Ascending aorta (tissue), 2 donors: ENCODE results near the gene FRRS1L. TPM values are rescaled to one million over a fixed set of nuclear protein-coding genes. Genes with fewer than 3 reads are reported as not detected.

Experiments used
- DNase-seq, 2 donors: peaks; one replicate each; pipeline ENCODE4 v3.0.0-alpha.2; 2019; ENCODE audit warnings: low spot score in 2 of 2
- H3K27ac ChIP-seq, 2 donors: fragments of 200-600 bp; sonication (generic); one replicate each; pipeline ENCODE4 v1.5.1; 2016 to 2017; ENCODE audit warnings: mild to moderate bottlenecking in 1 of 2
- H3K27me3 ChIP-seq: fragments of 200-600 bp; sonication (generic); one replicate; pipeline ENCODE4 v1.5.1; 2017
- H3K36me3 ChIP-seq, 2 donors: fragments of 200-600 bp; sonication (generic); one replicate each; pipeline ENCODE4 v1.5.1; 2016
- H3K4me1 ChIP-seq, 2 donors: fragments of 200-600 bp; sonication (generic); one replicate each; pipeline ENCODE4 v1.5.1; 2016 to 2017; ENCODE audit warnings: mild to moderate bottlenecking in 1 of 2
- H3K4me3 ChIP-seq, 2 donors: fragments of 200-600 bp; sonication (generic); one replicate each; pipeline ENCODE4 v1.5.1; 2016 to 2017; ENCODE audit warnings: mild to moderate bottlenecking in 1 of 2
- H3K9me3 ChIP-seq, 2 donors: fragments of 200-600 bp; sonication (generic); one replicate each; pipeline ENCODE4 v1.5.1; 2016
- intact Hi-C: fragments of 100-400 bp; cut with DNase I; formaldehyde crosslinking; loops from one replicate; pipeline ENCODE4 v1.15.1; 2023
- total RNA-seq: library from RNA; depleted of rRNA; stranded (reverse); fragments of >200 nt; gene quantifications from one replicate; pipeline ENCODE4 v1.1.0, GENCODE V29; 2016
- TF ChIP-seq, protein P1 (sequence below), 3 experiments: fragments of 200-600 bp in 2 of 3; fragments of 450-650 bp in 1 of 3; sonication (generic) in 2 of 3; IDR thresholded peaks; one replicate each; pipeline ENCODE4 v1.5.1; 2016 to 2019; ENCODE audit warnings: antibody characterized with exemption in 3 of 3, mild to moderate bottlenecking in 1 of 3, moderate library complexity in 1 of 3

FRRS1L gene
- total RNA-seq, 1 donor from 2014 or later: 0.11 TPM

DNA sequence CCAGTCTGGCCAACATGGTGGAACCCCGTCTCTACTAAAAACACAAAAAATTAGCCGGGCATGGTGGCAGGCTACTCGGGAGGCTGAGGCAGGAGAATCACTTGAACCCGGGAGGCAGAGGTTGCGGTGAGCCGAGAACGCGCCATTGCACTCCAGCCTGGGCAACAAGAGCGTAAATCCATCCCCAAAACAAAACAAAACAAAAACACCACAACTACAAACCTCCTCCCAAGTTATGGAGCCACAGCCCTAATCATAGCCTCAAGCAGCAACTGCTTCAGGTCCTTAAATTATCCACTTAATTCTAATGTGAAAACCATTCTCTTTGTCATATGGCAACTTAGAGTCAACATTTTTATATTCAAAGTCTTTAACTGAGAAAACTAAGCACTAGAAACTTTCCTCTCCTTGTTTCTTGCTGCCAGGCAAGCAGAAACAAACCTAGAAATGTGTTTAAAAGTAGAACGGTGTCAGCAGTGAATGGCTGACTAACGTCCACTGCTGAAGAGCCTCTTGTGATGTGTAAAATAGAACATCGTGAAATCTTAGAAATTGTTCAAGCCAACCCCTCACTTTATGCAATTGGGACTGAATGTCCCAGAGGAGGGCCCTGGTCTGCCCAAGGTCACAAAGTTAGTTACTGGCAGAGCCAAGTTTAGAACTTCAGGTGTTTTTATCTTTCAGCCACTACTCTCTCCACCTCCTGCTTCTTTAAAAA, 53.0 kb downstream of the FRRS1L start:
- H3K27me3 ChIP-seq: no peaks in the 10 kb centered on the region
- H3K27ac ChIP-seq: peak overlapping the region; percentile 19 to 78
- TF ChIP-seq, protein P1, sequence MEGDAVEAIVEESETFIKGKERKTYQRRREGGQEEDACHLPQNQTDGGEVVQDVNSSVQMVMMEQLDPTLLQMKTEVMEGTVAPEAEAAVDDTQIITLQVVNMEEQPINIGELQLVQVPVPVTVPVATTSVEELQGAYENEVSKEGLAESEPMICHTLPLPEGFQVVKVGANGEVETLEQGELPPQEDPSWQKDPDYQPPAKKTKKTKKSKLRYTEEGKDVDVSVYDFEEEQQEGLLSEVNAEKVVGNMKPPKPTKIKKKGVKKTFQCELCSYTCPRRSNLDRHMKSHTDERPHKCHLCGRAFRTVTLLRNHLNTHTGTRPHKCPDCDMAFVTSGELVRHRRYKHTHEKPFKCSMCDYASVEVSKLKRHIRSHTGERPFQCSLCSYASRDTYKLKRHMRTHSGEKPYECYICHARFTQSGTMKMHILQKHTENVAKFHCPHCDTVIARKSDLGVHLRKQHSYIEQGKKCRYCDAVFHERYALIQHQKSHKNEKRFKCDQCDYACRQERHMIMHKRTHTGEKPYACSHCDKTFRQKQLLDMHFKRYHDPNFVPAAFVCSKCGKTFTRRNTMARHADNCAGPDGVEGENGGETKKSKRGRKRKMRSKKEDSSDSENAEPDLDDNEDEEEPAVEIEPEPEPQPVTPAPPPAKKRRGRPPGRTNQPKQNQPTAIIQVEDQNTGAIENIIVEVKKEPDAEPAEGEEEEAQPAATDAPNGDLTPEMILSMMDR (IDR thresholded peaks at IDR 0.05): no peak
- no peak for DNase-seq
- peak overlapping the region in 1 of 2 donors; percentile 20 for H3K4me3 ChIP-seq
- intact Hi-C loops: loop anchor here (2.0 to 10.0 kb wide), 2 partner anchors 15 to 211 kb away; partner anchors contain the start of gene EPB41L4B
- H3K9me3 ChIP-seq: no peaks in the 10 kb centered on the region
- H3K4me1 ChIP-seq: peaks cover 13 to 60% of the 10 kb centered on the region in 2 donors
- no peaks in the 10 kb centered on the region for H3K36me3 ChIP-seq

- intact Hi-C loops: loop anchor here (10.0 kb wide), 1 partner anchor 212 kb away; the partner anchor contains the start of gene EPB41L4B
- DNase-seq: no peak
- Histone ChIP-seq H3K36me3 (no peaks in the 10 kb centered on the region), H3K27ac (no peak overlapping the region), H3K9me3 (no peaks in the 10 kb centered on the region), H3K4me3 (no peak overlapping the region), H3K27me3 (no peaks in the 10 kb centered on the region), H3K4me1 (peaks cover 9 to 63% of the 10 kb centered on the region in 2 donors)
- TF ChIP-seq, protein P1 (IDR thresholded peaks at IDR 0.05): no peak
Measured at GRCh38 chr9:109113254-109113653, 53.8 kb downstream of the FRRS1L start.

GRCh38 chr9:109110329-109111021, 56.6 kb downstream of the FRRS1L start:
- Histone ChIP-seq H3K4me1 (peaks cover 9 to 57% of the 10 kb centered on the region in 2 donors), H3K27me3 (no peaks in the 10 kb centered on the region), H3K27ac (peak overlapping the region; percentile 70 to 85), H3K4me3 (peak overlapping the region; percentile 19 to 20), H3K9me3 (no peaks in the 10 kb centered on the region), H3K36me3 (peaks cover 0 to 3% of the 10 kb centered on the region in 2 donors)
- intact Hi-C loops: loop anchor here (10.0 kb wide), 1 partner anchor 214 kb away; the partner anchor contains the start of gene EPB41L4B
- no peak for DNase-seq
- TF ChIP-seq, protein P1 (IDR thresholded peaks at IDR 0.05): no peak

GRCh38 chr9:109109967-109110328, 57.1 kb downstream of the FRRS1L start:
- DNase-seq: no peak
- H3K9me3 ChIP-seq: no peaks in the 10 kb centered on the region
- H3K36me3 ChIP-seq: peaks cover 0 to 6% of the 10 kb centered on the region in 2 donors
- peak overlapping the region; percentile 70 to 85 for H3K27ac ChIP-seq
- TF ChIP-seq, protein P1 (IDR thresholded peaks at IDR 0.05): no peak
- intact Hi-C loops: loop anchor here (10.0 kb wide), 1 partner anchor 215 kb away; the partner anchor contains the start of gene EPB41L4B
- peaks cover 7 to 51% of the 10 kb centered on the region in 2 donors for H3K4me1 ChIP-seq
- H3K27me3 ChIP-seq: no peaks in the 10 kb centered on the region
- peak overlapping the region; percentile 19 to 20 for H3K4me3 ChIP-seq

DNA sequence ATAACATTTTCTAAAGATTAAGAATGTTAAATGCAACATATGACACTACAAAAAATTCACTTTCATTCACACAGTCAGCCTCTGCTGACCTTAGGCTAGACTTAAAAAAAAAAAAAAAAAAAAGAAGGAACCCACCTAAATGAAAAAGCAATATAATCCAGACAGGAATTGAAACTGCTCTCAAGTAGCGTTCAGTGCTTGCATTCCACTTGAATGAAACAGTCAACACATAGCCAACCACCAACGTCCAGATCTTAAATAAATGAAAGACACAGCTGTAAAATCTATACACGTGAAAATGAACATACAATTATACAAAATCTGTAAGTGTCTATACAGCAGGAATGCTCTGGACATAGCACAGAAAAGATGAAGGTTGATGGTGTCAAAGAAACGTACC, 58.7 kb downstream of the FRRS1L start:
- TF ChIP-seq, protein P1 (IDR thresholded peaks at IDR 0.05): no peak
- intact Hi-C loops: no loop called here
- Histone ChIP-seq H3K4me1 (peaks cover 3 to 46% of the 10 kb centered on the region in 2 donors), H3K27ac (peak overlapping the region; percentile 70 to 73), H3K36me3 (peaks cover 0 to 13% of the 10 kb centered on the region in 2 donors), H3K4me3 (peak overlapping the region in 1 of 2 donors; percentile 11), H3K27me3 (no peaks in the 10 kb centered on the region), H3K9me3 (no peaks in the 10 kb centered on the region)
- DNase-seq: no peak
